ENCODE results near the gene TP73.

TP73 gene

DNA sequence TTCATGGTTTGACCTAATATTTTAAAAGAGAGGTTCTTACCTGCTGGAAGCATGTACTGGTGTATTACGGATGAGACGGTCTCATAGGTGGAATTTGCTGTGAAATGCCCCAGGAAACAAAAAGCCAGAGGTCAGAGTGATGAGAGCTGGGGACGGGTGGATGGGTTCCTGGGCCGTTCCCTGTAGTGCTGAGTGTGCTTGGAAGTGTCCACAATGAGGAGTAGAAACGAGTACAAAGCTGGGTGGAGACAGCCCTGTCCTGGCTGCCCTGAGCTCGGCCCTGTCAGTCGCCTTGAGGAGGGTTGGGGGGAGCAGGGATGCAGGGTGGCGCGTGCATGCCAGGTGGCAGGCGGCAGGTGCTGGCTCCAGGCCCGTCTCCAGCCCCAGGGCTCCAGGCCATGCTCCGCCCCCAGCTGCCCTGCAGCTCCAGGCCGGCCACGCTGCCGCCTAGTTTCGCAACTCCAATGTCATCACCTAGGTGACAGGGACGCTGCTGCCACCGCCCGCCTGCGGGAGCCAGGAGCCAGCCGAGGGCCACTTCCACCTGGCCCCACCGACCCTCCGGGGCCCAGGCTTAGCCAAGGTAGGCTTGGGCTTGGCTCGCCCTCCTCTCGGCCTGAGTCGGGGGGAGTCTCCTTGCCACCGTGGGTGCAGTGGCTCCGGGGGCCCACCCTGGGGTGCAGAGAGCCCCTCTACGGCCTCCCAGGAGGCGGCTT is 16.4 kb downstream of the TP73 start:
- in situ Hi-C loops (cut with HindIII; ENCODE audit: low pct_unique_long_range_greater_than_20kb, low sequenced_read_pairs) = no loop called here

GRCh38 chr1:3669421-3669821 is 17.1 kb downstream of the TP73 start:
- no peak for DNase-seq (ENCODE audit: low read depth in 1 of 2, low spot score in 1 of 2)
- in situ Hi-C loops (cut with HindIII; ENCODE audit: low pct_unique_long_range_greater_than_20kb, low sequenced_read_pairs) = no loop called here

More for the DNA sequence above, 16.4 kb downstream of the TP73 start:
- peak; percentile 64 to 81 for DNase-seq (ENCODE audit: low read depth in 1 of 2, low spot score in 1 of 2)
- no peak for TF ChIP-seq JUND (IDR thresholded peaks at IDR 0.05; ENCODE audit: low read depth)

GRCh38 chr1:3669971-3670431 is 17.7 kb downstream of the TP73 start:
- no peak for TF ChIP-seq JUND (IDR thresholded peaks at IDR 0.05; ENCODE audit: low read depth)
- in situ Hi-C loops (cut with HindIII; ENCODE audit: low pct_unique_long_range_greater_than_20kb, low sequenced_read_pairs) = no loop called here
- no peak for DNase-seq (ENCODE audit: low read depth in 1 of 2, low spot score in 1 of 2)

More at GRCh38 chr1:3669421-3669821, 17.1 kb downstream of the TP73 start:
- no peak for TF ChIP-seq JUND (IDR thresholded peaks at IDR 0.05; ENCODE audit: low read depth)

- TF ChIP-seq JUND (IDR thresholded peaks at IDR 0.05; ENCODE audit: low read depth) = no peak
These were observed 18.5 kb downstream of the TP73 start for GRCh38 chr1:3670823-3671265.

GRCh38 chr1:3671371-3672180 is 19.3 kb downstream of the TP73 start:
- TF ChIP-seq JUND (IDR thresholded peaks at IDR 0.05; ENCODE audit: low read depth) = no peak
- in situ Hi-C loops (cut with HindIII; ENCODE audit: low pct_unique_long_range_greater_than_20kb, low sequenced_read_pairs) = no loop called here
- DNase-seq (ENCODE audit: low read depth in 1 of 2, low spot score in 1 of 2) = no peak

More at GRCh38 chr1:3670823-3671265, 18.5 kb downstream of the TP73 start:
- no peak for DNase-seq (ENCODE audit: low read depth in 1 of 2, low spot score in 1 of 2)
- in situ Hi-C loops (cut with HindIII; ENCODE audit: low pct_unique_long_range_greater_than_20kb, low sequenced_read_pairs) = no loop called here

DNA sequence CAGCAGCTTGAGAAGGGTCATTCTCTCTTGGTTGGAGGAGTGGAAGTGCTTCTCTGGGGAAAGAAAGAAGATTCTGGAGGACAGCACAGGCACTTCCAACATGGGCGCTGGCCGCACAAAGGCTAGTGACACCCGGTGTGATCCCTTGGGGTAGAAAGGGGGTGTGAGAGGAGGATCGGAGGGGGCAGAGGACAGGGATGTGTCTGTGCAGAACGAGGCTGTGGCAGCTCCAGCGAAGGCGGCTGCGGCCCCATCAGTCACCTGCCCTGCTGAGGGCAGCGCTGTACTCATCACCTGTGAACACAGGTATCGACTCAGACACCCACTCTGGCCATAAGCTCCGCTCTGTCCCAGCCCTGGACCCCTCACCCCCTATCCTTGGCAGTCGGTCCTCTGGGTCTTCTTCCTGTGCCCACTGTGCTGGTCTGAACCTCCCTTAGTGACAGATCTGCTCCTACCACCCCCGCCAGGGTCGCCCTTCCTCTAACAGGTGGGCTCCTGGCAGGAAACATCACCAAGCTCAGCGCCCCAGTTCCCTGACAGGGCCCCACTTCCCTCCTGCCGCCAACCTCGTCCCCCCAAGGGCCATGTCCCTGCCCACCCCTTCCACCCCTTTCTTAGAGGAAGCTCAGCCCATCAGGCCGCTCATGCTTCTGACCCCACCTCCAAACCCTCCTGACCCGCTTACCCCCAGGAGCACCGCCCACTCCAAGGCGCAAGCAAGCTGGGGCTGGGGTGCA is 20.1 kb downstream of the TP73 start:
- in situ Hi-C loops (cut with HindIII; ENCODE audit: low pct_unique_long_range_greater_than_20kb, low sequenced_read_pairs) = no loop called here
- no peak for TF ChIP-seq JUND (IDR thresholded peaks at IDR 0.05; ENCODE audit: low read depth)
- no peak for DNase-seq (ENCODE audit: low read depth in 1 of 2, low spot score in 1 of 2)

GRCh38 chr1:3672971-3673361 is 20.6 kb downstream of the TP73 start:
- TF ChIP-seq JUND (IDR thresholded peaks at IDR 0.05; ENCODE audit: low read depth) = no peak
- in situ Hi-C loops (cut with HindIII; ENCODE audit: low pct_unique_long_range_greater_than_20kb, low sequenced_read_pairs) = no loop called here
- DNase-seq (ENCODE audit: low read depth in 1 of 2, low spot score in 1 of 2) = no peak

- in situ Hi-C loops (cut with HindIII; ENCODE audit: low pct_unique_long_range_greater_than_20kb, low sequenced_read_pairs) = no loop called here
- TF ChIP-seq JUND (IDR thresholded peaks at IDR 0.05; ENCODE audit: low read depth) = no peak
- no peak for DNase-seq (ENCODE audit: low read depth in 1 of 2, low spot score in 1 of 2)
These were observed 21.2 kb downstream of the TP73 start for GRCh38 chr1:3673381-3674099.

- peak in 1 of 2 experiments; percentile 49 for DNase-seq (ENCODE audit: low read depth in 1 of 2, low spot score in 1 of 2)
- TF ChIP-seq JUND (IDR thresholded peaks at IDR 0.05; ENCODE audit: low read depth) = no peak
- in situ Hi-C loops (cut with HindIII; ENCODE audit: low pct_unique_long_range_greater_than_20kb, low sequenced_read_pairs) = no loop called here
These were observed 22.1 kb downstream of the TP73 start for GRCh38 chr1:3674100-3675094.

GRCh38 chr1:3675436-3675835 is 23.1 kb downstream of the TP73 start:
- in situ Hi-C loops (cut with HindIII; ENCODE audit: low pct_unique_long_range_greater_than_20kb, low sequenced_read_pairs) = no loop called here

More at GRCh38 chr1:3675436-3675835, 23.1 kb downstream of the TP73 start:
- no peak for DNase-seq (ENCODE audit: low read depth in 1 of 2, low spot score in 1 of 2)
- no peak for TF ChIP-seq JUND (IDR thresholded peaks at IDR 0.05; ENCODE audit: low read depth)
